NCI-H69 (cell line): ENCODE data around the gene MALRD1.

Experiments used
- DNase-seq: peaks from one replicate; lab custom pipeline; 2025; lab: John Stamatoyannopoulos, UW

The MALRD1 gene

DNA sequence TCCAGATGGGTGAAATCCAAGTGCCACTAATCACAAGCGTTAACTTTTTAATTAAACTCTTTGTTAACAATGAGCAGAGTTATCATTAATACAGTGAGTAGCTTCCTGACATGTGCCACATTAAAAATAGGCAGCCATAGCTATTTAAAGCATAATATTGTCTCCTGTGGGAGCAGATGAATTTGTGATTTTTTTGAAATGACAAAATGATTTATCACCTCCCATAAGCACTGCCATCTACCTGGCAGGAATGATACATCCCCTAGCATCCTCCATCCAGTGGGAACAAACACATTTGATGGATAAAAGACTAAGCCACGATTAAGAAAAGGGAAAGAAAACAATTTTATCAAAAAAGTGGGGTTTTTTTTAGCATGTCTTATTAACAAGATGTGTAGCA lies 605.3 kb downstream of the MALRD1 start:
- DNase-seq, result no peak

DNA sequence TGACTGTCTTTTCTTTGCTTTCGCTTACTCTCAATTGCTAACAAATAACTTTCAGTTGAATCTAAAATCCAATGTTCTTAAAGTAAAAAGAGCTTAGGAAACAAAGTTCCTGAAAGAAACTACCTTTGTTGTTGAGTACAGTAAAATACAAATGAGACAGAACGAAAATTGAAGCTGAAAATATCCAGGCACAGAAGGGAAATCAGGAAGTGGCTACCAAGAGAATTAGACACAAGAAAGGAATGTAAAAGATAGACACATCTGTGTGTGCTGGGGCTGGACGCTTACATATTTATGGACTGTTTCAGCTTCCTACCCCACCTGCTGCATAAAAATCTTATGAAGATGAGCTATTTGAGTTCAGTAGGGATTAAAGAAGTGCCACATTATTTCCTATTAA lies 606.0 kb downstream of the MALRD1 start:
- no peak for DNase-seq

DNA sequence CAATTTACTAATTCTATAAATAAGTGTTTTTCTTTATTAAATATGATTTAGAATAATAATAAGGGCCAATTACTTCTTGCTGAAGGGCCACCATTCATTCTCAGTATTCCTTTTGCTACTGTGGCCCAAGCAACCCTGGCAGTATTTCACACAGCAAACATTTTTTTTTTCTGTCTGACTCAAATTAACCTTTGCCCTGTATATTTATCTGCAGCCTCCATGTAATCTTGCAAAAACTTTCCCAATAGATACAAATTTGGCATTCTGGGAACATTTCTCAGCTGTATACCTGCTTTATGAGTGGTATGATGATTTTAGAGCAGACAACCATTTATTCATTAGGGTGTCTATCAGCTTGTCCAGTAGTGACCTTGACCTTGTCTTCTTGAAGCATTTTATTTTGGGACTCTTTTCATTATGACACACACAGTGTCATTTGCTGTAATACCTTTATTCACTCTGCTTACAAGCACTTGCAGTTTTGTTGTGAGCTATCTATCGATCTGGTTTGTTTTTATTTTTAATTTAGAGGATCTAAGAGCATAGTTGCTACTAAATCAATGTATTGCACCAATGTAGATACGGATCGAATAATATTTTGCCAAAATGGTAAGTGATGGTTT lies 607.9 kb downstream of the MALRD1 start:
- no peak for DNase-seq

GRCh38 chr10:19658131-19658530 lies 609.5 kb downstream of the MALRD1 start:
- DNase-seq, result no peak

GRCh38 chr10:19658622-19659233 lies 610.1 kb downstream of the MALRD1 start:
- DNase-seq, result no peak

DNA sequence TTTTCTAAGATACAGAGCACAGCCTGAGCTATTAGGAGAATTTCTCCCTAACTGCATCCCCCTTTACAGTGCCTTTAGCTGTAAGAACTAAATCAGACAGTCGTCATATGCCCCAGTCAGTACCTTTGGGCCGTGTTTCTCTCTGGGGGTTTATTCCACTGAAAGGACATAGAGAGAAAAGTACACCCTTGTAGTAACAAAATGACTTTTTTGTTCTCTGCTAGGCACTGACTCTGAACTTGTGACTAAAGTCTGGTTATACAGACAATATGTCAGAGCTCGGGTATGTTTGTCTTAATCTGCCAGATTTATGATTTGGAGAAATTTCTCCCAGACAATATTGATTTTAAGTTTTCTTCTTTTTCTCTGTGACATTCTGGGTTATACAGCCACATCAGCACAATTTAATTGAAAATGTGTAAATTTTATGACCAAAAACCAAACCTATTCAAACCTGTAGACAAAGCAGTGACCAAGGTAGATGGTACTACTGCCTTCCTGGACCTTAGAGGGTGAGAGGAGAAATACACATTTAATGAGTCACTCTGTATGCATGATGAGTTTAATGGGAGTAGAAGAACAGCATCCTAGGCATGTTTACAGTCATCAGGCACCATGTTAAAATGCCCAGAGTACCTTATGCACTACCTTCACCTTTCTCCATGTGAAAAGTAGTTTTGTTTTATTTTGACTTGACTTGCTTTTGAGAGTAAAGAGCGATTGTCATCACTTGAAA lies 611.5 kb downstream of the MALRD1 start:
- DNase-seq, result no peak

GRCh38 chr10:19663344-19663743 lies 614.7 kb downstream of the MALRD1 start:
- DNase-seq, result no peak

DNA sequence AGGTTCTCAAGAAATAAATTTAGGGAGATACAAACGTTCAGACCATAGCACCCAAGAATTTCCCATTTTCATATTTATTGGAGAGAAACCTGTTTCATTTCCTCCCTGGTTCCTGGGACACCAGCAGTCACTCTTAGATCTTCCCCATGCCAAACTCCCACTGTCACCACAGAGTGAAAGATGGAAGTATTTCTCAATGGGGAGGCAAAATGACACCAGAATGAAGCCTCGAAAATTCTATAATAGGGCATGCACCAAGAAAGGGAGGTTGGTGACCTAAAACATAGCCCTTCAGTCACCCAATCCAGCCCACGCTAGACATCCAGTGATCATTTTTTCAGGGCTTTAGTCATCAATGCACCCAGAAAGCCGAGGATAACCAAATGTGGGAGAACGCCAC lies 619.5 kb downstream of the MALRD1 start:
- no peak for DNase-seq

- DNase-seq, result no peak
These were observed 627.5 kb downstream of the MALRD1 start for GRCh38 chr10:19676063-19676462.

GRCh38 chr10:19683356-19683755 lies 634.8 kb downstream of the MALRD1 start:
- no peak for DNase-seq

DNA sequence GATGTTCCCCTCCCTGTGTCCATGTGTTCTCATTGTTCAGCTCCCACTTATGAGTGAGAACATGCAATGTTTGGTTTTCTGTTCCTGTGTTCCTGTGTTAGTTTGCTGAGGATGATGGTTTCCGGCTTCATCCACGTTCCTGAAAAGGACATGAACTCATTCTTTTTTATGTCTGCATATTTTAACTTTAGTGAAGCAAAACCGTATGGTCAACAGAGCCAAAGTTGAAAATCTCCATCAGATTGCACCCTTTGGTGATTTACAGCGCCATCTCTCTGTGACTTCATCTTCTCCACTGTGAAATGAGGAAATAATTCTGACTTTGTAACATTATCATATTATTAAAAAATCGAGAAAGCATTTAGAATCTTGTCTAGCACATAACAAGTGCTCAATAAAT lies 635.4 kb downstream of the MALRD1 start:
- no peak for DNase-seq

GRCh38 chr10:19688344-19688743 lies 639.7 kb downstream of the MALRD1 start:
- DNase-seq, result no peak

- DNase-seq, result no peak
These were observed 640.6 kb downstream of the MALRD1 start for GRCh38 chr10:19689231-19689630.

DNA sequence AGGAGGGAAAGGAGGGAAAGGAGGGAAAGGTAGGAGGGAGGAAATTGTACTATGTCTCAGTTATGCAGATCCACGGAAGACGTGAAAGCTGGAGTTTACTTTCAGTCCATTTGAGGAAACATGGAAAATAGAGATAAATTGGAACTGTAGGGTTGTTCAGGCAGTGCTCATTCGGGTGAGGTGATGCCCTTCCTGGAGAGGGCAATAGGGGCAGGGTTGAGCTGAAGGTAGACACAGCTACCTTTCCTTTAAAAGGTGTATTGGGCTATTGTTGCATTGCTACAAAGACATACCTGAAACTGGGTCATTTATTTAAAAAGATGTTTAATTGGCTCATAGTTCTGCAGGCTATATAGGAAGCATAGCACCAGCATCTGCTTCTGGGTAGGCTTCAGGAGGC lies 650.7 kb downstream of the MALRD1 start:
- DNase-seq, result no peak

DNA sequence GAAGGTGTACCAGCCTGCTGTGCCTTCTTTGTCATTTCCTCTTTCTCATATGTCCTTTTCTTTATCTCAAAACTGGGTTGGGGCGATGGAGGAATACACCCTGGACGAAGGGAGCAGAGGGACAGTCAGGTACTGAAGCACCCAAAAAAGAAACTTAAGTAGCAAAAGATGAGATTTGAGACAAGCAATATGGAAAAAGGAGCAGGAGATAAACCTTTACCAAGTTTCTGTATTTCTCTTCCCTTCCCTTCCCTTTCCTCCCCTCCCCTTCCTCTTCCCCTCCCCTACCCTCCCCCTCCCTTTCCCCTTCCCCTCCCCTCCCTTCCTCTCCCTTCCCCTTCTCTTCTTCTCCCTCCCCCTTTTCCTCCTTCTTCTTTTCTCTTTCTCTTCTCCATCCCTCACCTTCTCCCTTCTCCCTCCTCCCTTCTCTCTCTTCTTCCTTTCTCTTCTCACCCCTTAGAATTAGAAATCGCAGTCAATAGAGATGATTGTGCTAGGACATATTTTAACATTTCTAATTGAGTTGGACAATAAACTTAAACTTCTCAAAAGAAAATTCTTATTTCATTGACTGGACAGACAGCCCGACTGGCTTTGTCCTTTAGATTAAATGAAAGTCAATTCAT lies 652.9 kb downstream of the MALRD1 start:
- no peak for DNase-seq

DNA sequence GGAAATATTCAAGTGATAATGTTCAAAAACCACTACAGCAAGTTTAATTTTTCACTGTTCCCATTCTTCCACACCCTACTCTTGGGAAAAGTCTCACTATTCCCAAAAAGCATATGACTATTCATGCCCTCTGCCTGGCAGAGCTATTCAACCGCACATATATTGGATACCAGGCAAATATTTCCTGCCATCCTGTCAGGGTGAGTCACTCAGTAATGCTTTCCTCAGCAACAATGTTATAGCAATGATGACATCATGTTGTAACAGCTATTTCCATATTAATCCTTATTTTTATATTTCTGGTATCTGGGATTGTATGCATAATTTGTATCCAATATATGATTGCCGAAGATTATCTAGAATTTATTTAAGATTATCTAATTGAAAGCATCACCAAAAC lies 653.6 kb downstream of the MALRD1 start:
- no peak for DNase-seq

DNA sequence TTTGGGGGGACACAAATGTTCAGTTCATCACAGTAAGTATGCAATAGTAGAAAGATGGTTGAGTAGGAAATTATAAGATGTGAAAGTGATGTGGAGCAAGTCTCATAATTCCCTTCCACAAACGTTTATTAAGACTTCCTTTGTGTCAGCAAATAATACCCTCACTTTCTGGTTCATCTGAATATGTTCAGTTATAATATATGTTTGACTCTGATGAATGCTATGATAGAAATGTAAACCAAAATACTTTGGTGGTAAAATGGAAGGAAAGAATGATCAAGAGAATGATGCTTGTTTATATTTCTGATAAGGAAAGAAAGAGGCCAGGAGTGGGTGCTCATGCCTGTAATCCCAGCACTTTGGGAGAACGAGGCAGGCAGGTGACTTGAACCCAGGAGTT lies 655.9 kb downstream of the MALRD1 start:
- no peak for DNase-seq

GRCh38 chr10:19705250-19705649 lies 656.6 kb downstream of the MALRD1 start:
- no peak for DNase-seq

DNA sequence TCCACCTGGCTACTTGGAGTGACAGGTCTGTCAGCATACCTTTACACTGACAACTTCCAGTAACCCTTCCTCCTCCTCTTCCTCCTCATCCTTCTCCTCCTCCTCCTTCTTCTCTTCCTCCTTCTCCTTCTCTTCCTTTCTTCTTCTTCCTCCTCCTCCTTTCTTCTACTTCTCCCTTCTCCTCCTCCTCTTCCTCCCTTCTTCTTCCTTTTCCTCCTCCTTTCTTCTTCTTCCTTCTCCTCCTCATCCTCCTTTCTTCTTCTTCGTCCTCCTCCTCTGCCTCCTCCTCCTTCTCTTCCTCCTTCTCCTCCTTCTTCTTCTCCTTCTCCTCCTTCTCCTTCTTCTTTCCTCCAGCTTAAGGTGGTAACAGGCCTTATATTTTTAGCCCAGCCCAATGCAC lies 658.3 kb downstream of the MALRD1 start:
- DNase-seq, result no peak

DNA sequence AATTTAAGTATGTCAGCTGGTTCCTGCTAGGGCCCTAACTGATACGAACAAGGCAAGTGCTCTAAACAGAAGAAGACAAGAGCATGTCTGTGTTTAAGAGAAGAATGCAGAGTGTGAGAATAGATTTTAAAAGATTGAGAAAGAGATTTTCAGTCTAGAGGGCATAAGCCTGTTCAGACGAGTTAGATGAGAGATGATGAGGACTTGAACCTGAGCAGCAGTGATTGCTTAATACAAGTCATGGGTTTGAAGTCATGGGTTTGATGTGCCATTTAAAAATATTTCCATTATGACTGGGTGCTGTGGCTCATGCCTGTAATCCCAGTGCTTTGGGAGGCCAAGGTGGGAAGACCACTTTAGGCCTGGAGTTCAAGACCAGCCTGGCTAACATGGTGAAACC lies 658.8 kb downstream of the MALRD1 start:
- no peak for DNase-seq

- no peak for DNase-seq
These were observed 659.4 kb downstream of the MALRD1 start for GRCh38 chr10:19708031-19708430.

- DNase-seq, result no peak
These were observed 662.0 kb downstream of the MALRD1 start for GRCh38 chr10:19710600-19710999.

GRCh38 chr10:19713159-19713558 lies 664.6 kb downstream of the MALRD1 start:
- no peak for DNase-seq
